ENCODE data around the gene PRM3. TPM values are rescaled to one million over a fixed set of nuclear protein-coding genes. Genes with fewer than 3 reads are reported as not detected.
A peak's percentile ranks its signal among the peaks of the same experiment; 100 is the strongest.

The PRM3 gene
- total RNA-seq, 2 experiments from 2014 or later = not detected

GRCh38 chr16:11234884-11235702 lies 38.3 kb downstream of the PRM3 start:
- CTCF ChIA-PET = interaction anchor here (0.6 to 5.0 kb wide), 6 partner anchors 11 to 271 kb away, joined by 3 to 56 read pairs (median 4); partner anchors contain the start of gene SOCS1
- POLR2A ChIA-PET = interaction anchor here (1.0 to 4.4 kb wide), 5 partner anchors 10 to 56 kb away, joined by 3 to 122 read pairs (median 6); partner anchors contain the start of gene SOCS1

DNA sequence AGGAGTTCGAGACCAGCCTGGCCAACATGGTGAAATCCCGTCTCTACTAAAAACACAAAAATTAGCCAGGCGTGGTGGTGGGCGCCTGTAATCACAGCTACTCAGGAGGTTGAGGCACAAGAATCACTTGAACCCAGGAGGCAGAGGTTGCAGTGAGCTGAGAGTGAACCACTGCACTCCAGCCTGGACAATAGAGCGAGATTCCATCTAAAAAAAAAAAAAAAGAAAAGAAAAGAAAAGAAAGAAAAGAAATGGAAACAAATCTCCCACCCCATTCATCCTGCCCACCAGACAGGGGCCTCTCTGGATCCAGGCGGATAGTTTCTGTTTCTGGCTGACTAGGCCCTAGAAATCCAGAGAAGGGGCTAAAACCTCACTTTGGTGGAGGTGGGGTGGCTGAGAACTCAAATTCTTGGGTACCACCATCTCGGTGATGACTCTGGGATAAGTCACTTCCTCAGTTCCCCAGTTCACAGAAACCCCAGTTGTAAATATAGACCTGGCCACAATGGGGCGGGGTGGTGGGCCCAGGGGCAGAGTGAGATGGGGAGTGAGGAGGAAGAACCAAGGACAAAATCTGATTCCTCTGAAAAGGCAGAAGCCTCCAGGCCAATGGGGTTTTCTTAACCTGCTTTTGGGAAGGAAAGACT lies 39.6 kb downstream of the PRM3 start:
- H3K9me3 Mint-ChIP-seq (ENCODE audit: insufficient read depth) = no peaks in the 10 kb centered on the region
- ChIA-PET POLR2A (interaction anchor here (0.6 to 4.4 kb wide), 19 partner anchors 9 to 269 kb away, joined by 3 to 122 read pairs (median 4); partner anchors contain the start of gene SOCS1), CTCF (interaction anchor here (1.0 to 5.0 kb wide), 9 partner anchors 9 to 139 kb away, joined by 3 to 56 read pairs (median 5); partner anchors contain the start of gene SOCS1)
- H3K36me3 Mint-ChIP-seq (ENCODE audit: low read depth) = peaks cover 2% of the 10 kb centered on the region
- no peaks in the 10 kb centered on the region for H3K27me3 Mint-ChIP-seq (ENCODE audit: low read depth)
- peak overlapping the region; percentile 98 for H3K27ac Mint-ChIP-seq
- DNase-seq (peak; percentile 86), ATAC-seq (peak; percentile 22)
- peak overlapping the region; percentile 71 for H3K4me3 Mint-ChIP-seq
- peaks cover 74% of the 10 kb centered on the region for H3K4me1 Mint-ChIP-seq (ENCODE audit: low read depth)

More at GRCh38 chr16:11234884-11235702, 38.3 kb downstream of the PRM3 start:
- Mint-ChIP-seq H3K9me3 (ENCODE audit: insufficient read depth) (no peaks in the 10 kb centered on the region), H3K27me3 (ENCODE audit: low read depth) (no peaks in the 10 kb centered on the region), H3K27ac (peak overlapping the region; percentile 81), H3K36me3 (ENCODE audit: low read depth) (peaks cover 2% of the 10 kb centered on the region), H3K4me1 (ENCODE audit: low read depth) (peaks cover 61% of the 10 kb centered on the region), H3K4me3 (peak overlapping the region; percentile 14)
- ATAC-seq = no peak
- no peak for DNase-seq

- Mint-ChIP-seq H3K27me3 (ENCODE audit: low read depth) (no peaks in the 10 kb centered on the region), H3K4me1 (ENCODE audit: low read depth) (peaks cover 81% of the 10 kb centered on the region), H3K9me3 (ENCODE audit: insufficient read depth) (no peaks in the 10 kb centered on the region), H3K4me3 (peak overlapping the region; percentile 71), H3K27ac (peak overlapping the region; percentile 98), H3K36me3 (ENCODE audit: low read depth) (no peaks in the 10 kb centered on the region)
- CTCF ChIA-PET = interaction anchor here (0.7 to 5.0 kb wide), 12 partner anchors 8 to 270 kb away, joined by 3 to 56 read pairs (median 4); partner anchors contain the start of gene SOCS1
- ATAC-seq (peak; percentile 90), DNase-seq (peak; percentile 97)
- POLR2A ChIA-PET = interaction anchor here (0.6 to 4.4 kb wide), 24 partner anchors 9 to 268 kb away, joined by 3 to 122 read pairs (median 4); partner anchors contain the start of gene SOCS1
Measured at GRCh38 chr16:11232852-11233726, 40.3 kb downstream of the PRM3 start.

DNA sequence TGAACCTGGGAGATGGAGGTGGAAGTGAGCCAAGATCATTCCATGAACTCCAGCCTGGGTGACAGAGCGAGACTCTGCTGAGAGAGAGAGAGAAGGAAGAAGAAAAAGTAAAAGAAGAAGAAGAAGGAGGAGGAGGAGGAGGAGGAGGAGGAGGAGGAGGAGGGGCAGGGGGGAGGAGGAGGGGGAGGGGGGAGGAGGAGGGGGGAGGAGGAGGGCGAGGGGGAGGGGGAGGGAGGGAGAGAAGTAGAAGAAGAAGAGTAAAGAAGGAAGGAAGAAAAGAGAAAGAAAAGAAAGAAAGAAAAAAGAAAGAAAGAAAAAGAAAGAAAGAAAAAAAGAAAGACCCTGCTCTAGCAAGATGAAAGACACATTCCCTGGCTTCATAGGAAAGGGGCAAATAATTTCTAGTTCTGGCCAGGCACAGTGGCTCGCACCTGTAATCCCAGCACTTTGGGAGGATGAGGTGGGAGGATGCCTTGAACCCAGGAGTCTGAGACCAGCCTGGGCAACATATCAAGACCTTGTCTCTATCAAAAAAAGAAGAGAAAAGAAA lies 41.1 kb downstream of the PRM3 start:
- no peaks in the 10 kb centered on the region for H3K27me3 Mint-ChIP-seq (ENCODE audit: low read depth)
- H3K4me1 Mint-ChIP-seq (ENCODE audit: low read depth) = peaks cover 87% of the 10 kb centered on the region
- DNase-seq (no peak), ATAC-seq (no peak)
- no peaks in the 10 kb centered on the region for H3K36me3 Mint-ChIP-seq (ENCODE audit: low read depth)
- peak overlapping the region; percentile 98 for H3K27ac Mint-ChIP-seq
- POLR2A ChIA-PET = interaction anchor here (0.6 to 4.4 kb wide), 15 partner anchors 8 to 268 kb away, joined by 3 to 122 read pairs (median 5); partner anchors contain the start of gene SOCS1
- H3K4me3 Mint-ChIP-seq = peak overlapping the region; percentile 71
- no peaks in the 10 kb centered on the region for H3K9me3 Mint-ChIP-seq (ENCODE audit: insufficient read depth)
- CTCF ChIA-PET = interaction anchor here (0.7 to 5.0 kb wide), 9 partner anchors 9 to 269 kb away, joined by 3 to 56 read pairs (median 5); partner anchors contain the start of gene SOCS1

DNA sequence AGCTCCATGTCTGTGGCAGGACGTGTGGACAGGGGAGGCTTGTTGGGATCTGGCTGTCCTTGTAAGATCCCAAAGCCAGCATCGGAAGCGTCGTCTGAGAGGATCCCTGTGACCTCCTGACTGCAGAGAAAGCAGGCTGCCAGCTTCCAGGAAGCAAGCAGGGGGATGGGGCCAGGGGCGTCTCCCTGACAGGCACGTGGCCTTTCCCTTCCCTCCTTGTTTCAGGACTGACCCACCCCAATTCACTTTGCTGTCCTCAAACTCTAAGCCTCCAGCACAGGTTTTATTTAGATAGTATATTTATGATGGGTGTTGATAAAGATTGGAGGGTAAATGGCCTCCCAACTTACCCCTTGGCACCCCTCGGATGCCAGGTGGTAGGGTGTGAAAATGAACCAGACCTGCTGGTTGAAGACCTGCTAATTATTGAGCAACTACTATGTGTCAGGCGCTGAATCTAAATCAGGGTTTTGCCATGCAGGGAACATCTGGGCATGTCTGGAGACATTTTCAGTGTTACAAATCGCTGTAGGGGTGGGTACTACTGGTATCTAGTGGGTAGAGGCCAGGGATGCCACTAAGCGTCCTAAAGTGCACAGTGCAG lies 42.0 kb downstream of the PRM3 start:
- Mint-ChIP-seq H3K27ac (peak overlapping the region; percentile 98), H3K27me3 (ENCODE audit: low read depth) (no peaks in the 10 kb centered on the region), H3K4me1 (ENCODE audit: low read depth) (peaks cover 85% of the 10 kb centered on the region), H3K9me3 (ENCODE audit: insufficient read depth) (no peaks in the 10 kb centered on the region), H3K4me3 (peak overlapping the region; percentile 28), H3K36me3 (ENCODE audit: low read depth) (no peaks in the 10 kb centered on the region)
- no peak for ATAC-seq
- ChIA-PET CTCF (interaction anchor here (2.8 kb wide), 1 partner anchor 24 kb away, joined by 14 read pairs; the partner anchor contains the start of gene SOCS1), POLR2A (interaction anchor here (1.2 to 1.3 kb wide), 2 partner anchors 23 to 152 kb away, joined by 3 to 9 read pairs; no protein-coding TSS in a partner anchor)
- DNase-seq = no peak

- CTCF ChIA-PET = interaction anchor here (2.8 kb wide), 1 partner anchor 25 kb away, joined by 14 read pairs; the partner anchor contains the start of gene SOCS1
- Mint-ChIP-seq H3K27ac (peak overlapping the region; percentile 69), H3K4me1 (ENCODE audit: low read depth) (peaks cover 88% of the 10 kb centered on the region), H3K4me3 (no peak overlapping the region), H3K9me3 (ENCODE audit: insufficient read depth) (no peaks in the 10 kb centered on the region), H3K36me3 (ENCODE audit: low read depth) (no peaks in the 10 kb centered on the region), H3K27me3 (ENCODE audit: low read depth) (no peaks in the 10 kb centered on the region)
- POLR2A ChIA-PET = no interaction called here
- ATAC-seq (no peak), DNase-seq (no peak)
Measured at GRCh38 chr16:11229906-11230305, 43.5 kb downstream of the PRM3 start.

DNA sequence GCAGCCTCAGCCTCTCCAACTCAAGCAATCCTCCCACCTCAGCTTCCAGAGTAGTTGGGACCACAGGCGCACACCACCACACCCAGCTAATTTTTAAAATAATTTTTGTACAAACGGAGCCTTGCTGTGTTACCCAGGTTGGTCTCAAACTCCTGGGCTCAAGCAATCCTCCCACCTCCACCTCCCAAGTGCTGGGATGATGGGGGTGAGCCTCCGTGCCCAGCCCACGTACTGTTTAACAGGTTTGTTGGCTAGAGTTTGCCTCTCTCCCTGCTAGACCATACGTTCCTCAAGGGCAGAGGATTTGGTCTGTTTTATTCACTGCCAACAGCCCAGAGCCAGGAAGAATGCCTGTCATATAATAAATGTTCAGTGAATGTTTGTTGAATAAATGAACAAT lies 44.0 kb downstream of the PRM3 start:
- ChIA-PET CTCF (interaction anchor here (2.8 kb wide), 1 partner anchor 26 kb away, joined by 14 read pairs; the partner anchor contains the start of gene SOCS1), POLR2A (no interaction called here)
- H3K36me3 Mint-ChIP-seq (ENCODE audit: low read depth) = no peaks in the 10 kb centered on the region
- no peak overlapping the region for H3K4me3 Mint-ChIP-seq
- ATAC-seq = no peak
- H3K9me3 Mint-ChIP-seq (ENCODE audit: insufficient read depth) = no peaks in the 10 kb centered on the region
- peak overlapping the region; percentile 69 for H3K27ac Mint-ChIP-seq
- DNase-seq = no peak
- H3K27me3 Mint-ChIP-seq (ENCODE audit: low read depth) = no peaks in the 10 kb centered on the region
- H3K4me1 Mint-ChIP-seq (ENCODE audit: low read depth) = peaks cover 90% of the 10 kb centered on the region

DNA sequence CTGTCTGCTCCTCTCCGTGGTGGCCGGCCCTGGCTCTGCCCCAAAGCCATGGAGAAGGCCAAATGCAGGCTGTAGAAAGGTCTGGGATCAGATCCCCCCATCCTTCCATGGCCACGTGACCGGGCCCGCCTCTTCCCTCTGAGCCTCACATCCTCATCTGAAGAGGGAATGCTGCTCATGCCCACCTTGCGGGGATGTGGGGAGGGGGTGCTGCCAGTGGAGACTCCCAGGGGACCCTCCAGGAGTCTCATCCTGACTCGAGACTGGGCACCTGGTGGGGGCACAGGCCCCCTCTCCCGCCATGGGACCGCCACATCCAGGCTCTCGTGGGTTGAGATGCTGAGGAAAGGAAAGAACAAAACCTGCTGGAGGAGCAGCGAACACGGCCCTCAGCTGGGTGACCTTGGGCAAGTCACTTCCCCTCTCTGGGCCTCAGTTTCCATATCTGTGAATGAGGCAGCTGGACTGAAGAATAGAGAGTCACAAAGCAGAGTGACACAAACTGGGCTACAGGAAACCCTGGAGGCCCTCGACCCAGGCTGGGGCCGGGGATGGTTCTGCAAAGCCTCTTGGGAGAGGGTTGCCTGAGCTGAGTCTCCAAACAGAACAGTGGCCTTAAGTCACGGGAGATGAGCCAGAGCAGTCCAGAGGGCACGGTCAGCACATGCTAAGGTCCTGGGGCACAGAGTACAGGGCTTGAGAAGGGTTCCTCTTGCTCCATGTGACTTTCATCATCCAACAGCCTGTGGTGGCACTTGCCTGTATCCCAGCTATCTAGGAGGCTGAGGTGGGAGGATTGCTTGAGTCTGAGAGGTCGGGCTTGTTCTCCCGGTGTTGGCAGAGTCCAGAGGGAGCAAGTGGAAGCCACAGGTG lies 47.5 kb downstream of the PRM3 start:
- Mint-ChIP-seq H3K4me3 (peak overlapping the region; percentile 80), H3K27ac (peak overlapping the region; percentile 99), H3K9me3 (ENCODE audit: insufficient read depth) (no peaks in the 10 kb centered on the region), H3K27me3 (ENCODE audit: low read depth) (no peaks in the 10 kb centered on the region), H3K4me1 (ENCODE audit: low read depth) (peaks cover 85% of the 10 kb centered on the region), H3K36me3 (ENCODE audit: low read depth) (peaks cover 2% of the 10 kb centered on the region)
- POLR2A ChIA-PET = interaction anchor here (0.6 to 3.7 kb wide), 16 partner anchors 8 to 908 kb away, joined by 3 to 123 read pairs (median 6); partner anchors contain the start of gene SOCS1
- CTCF ChIA-PET = interaction anchor here (0.7 to 3.8 kb wide), 14 partner anchors 8 to 262 kb away, joined by 3 to 51 read pairs (median 4); partner anchors contain the start of gene SOCS1
- no peak for ATAC-seq
- peak; percentile 40 for DNase-seq

DNA sequence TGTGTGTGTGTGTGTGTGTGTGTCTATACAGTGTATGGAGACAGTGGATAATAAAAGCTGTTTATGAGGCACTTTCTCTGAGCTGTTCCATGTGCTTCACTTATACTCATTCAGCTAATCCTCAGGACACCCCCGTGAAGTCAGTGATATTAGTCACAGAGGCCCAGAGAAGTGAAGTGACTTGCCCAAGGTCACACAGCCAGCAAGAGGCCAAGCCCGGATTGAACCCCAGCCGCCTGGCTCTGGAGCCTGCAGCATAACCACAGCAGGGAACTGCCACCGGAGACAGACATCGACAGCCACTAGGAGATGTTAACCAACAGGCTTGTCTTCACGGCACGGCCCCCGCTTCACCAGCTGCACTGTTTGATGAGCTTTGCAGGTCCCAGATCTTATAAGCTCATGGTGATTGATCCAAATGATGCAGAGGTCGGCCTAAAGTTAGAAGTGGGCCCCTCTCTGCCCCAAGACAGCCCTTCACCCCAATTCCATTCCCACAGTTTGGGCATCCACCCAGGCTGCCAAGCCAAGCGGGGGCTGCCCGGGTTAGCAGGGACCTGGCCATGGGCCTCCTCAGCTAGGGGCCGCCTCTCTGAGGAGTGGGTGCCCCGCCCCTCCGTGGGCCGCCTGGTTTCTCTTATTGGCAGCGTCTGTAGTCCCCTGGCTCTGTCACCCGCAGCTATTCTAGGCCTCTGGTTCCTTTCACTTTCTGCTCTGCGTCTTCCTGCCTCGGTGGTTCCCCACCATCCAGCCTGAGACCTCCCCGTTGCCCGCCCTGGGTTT lies 48.3 kb downstream of the PRM3 start:
- ATAC-seq (peak; percentile 83), DNase-seq (peak; percentile 92)
- Mint-ChIP-seq H3K9me3 (ENCODE audit: insufficient read depth) (no peaks in the 10 kb centered on the region), H3K4me3 (peak overlapping the region; percentile 80), H3K36me3 (ENCODE audit: low read depth) (peaks cover 2% of the 10 kb centered on the region), H3K27ac (peak overlapping the region; percentile 99), H3K4me1 (ENCODE audit: low read depth) (peaks cover 84% of the 10 kb centered on the region), H3K27me3 (ENCODE audit: low read depth) (no peaks in the 10 kb centered on the region)
- ChIA-PET POLR2A (interaction anchor here (0.6 to 3.7 kb wide), 27 partner anchors 9 to 908 kb away, joined by 3 to 123 read pairs (median 4); partner anchors contain the start of gene SOCS1), CTCF (interaction anchor here (0.5 to 3.8 kb wide), 20 partner anchors 9 to 261 kb away, joined by 3 to 51 read pairs (median 4); partner anchors contain the start of gene SOCS1)
